HG03103 (cell line): ENCODE measurements around the gene ZNF77.
"Not testable (repeated sequence)": the region's sequence is repeated elsewhere in the genome, so short reads cannot be mapped to it uniquely, and the experiment has no call there.

Source experiments
- ATAC-seq: cut with Tn5 transposase; IDR thresholded peaks from one replicate; pipeline ENCODE4 v1.9.1; 2021; ENCODE audit warnings: low read depth; ENCODE audit not compliant: unreplicated experiment

ZNF77 gene

DNA sequence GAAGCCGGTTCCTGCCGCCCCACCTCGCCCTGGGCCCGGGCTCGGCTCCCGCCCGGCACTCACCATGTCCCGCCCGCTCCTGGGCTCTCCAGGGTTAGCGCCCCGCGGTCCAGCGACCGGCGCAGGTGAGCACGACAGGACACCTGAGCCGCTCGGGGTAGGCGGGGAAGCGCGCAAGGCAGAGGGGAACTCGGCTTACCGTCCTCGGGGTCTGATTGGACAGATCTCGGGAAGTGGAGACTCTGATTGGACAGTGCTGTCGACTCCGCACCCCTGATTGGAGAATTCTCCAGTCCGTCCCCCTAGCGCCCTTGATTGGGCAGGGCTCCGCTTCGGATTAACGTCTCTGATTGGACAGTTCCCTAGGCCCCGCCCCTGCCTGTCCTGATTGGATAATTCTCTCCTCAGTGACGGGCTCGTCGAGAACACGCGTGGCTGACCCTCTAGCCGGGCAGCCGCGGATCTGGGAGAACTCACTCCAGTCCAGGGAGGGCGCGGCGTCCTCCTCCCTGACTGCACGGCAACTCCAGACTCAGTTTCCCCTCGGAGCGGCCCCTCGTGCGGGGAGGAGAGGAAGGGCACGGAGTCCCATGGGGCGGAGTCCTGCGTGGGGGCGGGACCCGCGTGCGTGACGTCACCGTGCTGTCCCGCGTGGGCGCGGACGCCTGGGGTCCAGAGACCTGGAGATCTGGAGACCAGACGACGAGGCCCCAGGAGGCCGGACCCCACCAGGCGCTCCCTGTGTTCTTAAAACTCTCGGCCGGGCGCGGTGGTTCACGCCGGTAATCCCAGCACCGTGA, at the start of gene ZNF77:
Gene ZNF77 (minus strand): TSS at position 197 of the 800 bp plus-strand sequence. CDS start 131 bp downstream, at position 66.
- peak; percentile 89 for ATAC-seq

- no peak for ATAC-seq
These were observed 48.8 kb upstream of the ZNF77 start for GRCh38 chr19:2993579-2993978.

GRCh38 chr19:2992958-2993357, 48.2 kb upstream of the ZNF77 start:
- ATAC-seq: no peak

DNA sequence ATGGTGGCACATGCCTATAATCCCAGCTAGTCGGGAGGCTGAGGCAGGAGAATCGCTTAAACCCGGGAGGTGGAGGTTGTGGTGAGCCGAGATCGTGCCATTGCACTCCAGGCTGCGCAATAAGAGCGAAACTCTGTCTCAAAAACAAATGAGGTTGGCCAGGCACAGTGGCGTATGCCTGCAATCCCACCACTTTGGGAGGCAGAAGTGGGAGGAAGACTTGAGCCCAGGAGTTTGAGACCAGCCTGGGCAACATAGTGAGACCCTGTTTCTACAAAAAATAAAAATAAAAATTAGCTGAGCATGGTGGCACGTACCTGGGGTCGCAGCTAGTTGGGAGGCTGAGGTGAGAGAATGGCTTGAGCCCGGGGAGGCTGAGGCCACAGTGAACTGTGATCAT, 47.6 kb upstream of the ZNF77 start:
- not testable (repeated sequence) for ATAC-seq

GRCh38 chr19:2989236-2989946, 44.6 kb upstream of the ZNF77 start:
- no peak for ATAC-seq

GRCh38 chr19:2988568-2988967, 43.8 kb upstream of the ZNF77 start:
- ATAC-seq: no peak

DNA sequence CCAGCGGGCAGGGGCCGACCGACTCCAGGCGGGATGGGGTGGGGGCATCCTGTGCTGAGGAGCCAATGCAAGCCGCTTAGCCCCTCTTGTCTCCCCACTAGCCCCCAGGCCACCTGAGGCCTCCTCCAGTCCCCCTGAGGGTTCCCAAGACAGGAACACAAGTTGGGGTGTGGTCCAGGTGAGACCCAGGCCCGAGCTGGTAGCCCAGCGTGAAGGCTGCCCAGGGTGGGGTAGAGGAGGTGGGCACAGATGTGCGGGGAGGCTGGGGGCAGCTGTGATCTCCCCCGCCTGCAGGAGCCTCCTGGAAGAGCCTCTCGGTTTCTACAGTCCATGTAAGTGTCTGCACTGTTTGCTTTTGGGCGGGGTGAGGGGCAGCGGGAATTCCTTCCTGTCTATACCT, 43.0 kb upstream of the ZNF77 start:
- ATAC-seq: no peak

GRCh38 chr19:2986951-2987524, 42.3 kb upstream of the ZNF77 start:
- no peak for ATAC-seq

DNA sequence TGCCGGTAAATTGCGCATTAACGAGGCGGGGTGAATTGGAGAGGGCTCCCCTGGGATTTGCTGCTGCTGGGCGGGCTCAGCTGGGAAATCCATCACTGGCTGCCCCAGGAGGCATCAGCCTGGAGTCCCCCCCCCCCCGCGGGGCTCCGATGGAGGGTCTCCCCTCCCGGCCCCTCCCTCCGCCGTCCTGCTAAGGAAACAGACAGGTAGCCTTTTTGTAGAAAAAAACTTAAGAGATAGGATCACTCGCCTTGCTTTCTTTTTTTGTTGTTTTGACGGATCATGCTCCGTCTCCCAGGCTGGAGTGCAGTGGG, 39.4 kb upstream of the ZNF77 start:
- ATAC-seq: no peak

DNA sequence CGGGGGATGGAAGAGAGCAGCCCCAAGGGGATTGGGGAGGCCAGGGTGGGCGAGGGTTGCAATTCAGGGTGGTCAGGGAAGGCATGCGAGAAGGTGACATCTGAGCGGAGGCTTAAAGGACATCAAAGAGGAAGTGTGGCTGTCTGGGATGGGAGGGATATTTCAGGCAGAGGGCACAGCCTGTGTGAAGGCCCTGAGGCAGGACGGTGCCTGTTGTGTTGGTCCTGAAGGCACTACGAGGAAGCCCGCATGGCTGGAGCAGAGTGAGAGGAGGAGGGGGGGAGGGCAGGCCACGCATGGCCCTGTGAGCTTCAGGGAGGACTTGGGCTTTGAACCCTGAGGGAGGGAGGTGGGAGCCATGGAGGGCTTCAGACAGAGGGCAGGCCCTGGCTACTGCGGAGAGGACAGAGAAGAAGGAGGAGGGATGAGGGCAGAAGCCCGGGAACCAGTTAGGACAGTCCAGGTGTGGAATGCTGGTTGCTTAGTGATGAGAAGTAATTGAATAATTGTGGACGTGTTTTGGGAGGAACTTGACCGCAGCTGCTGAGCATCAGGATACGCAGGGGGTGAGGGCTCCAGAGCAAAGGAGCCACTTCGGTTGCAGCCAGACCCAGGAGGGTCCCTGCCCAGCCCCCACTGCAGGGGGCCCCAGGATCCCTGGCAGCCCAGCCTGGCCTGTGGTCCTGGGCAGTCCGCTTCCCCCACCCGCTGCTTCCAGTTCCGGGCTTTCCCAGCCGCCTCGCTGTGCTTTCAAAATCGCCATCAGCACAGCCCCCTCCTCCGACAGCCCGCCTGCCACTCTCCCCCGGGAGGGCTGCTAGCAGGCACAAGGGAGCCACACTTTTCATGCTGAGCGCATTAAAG, 38.8 kb upstream of the ZNF77 start:
- ATAC-seq: no peak

DNA sequence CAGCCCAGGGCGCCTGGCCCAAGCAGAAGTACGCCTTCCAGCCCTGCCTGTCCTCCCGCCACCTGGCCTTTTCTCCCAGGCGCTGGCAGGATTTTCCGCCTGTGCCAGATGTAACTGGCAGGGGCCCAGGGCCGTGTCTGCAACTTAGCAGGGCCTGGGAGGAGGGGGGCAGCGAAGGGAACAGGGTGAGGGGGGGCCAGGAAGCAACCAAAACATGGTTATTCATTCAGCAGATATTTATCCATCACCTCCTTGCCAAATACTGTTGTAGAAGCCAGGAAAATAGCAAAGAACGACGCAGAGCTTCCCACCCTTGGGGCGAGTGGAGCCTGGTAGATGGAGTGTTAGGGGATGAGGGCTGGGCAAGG, 38.2 kb upstream of the ZNF77 start:
- no peak for ATAC-seq

GRCh38 chr19:2982561-2982960, 37.8 kb upstream of the ZNF77 start:
- ATAC-seq: no peak

GRCh38 chr19:2981898-2982297, 37.1 kb upstream of the ZNF77 start:
- no peak for ATAC-seq

- no peak for ATAC-seq
These were observed 34.0 kb upstream of the ZNF77 start for GRCh38 chr19:2978772-2979171.

DNA sequence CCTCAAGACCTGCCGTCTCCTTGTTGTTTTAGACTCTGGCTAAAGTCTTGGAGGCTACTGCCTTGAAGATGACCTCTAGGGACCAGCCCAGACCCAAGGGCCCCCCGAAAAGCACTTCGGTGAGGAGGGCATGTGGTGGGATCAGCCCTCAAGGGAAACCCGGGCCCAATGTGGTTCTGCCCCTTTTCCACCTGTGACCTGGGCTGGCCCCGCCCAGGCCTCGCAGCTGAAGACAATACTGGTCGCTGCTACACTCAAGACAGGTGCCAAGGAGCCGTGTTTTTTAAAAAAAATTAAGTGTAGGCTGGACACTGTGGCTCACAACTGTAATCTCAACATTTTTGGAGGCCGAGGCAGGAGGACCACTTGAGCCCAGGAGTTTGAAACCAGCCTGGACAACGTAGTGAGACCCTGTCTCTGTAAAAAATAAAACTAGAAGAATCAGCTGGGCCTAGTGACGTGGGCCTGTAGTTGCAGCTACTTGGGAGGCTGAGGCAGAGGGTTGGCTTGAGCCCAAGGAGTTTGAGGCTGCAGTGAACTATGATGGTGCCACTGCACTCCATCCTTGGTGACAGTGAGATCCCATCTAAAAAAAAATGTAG, 33.5 kb upstream of the ZNF77 start:
- no peak for ATAC-seq

DNA sequence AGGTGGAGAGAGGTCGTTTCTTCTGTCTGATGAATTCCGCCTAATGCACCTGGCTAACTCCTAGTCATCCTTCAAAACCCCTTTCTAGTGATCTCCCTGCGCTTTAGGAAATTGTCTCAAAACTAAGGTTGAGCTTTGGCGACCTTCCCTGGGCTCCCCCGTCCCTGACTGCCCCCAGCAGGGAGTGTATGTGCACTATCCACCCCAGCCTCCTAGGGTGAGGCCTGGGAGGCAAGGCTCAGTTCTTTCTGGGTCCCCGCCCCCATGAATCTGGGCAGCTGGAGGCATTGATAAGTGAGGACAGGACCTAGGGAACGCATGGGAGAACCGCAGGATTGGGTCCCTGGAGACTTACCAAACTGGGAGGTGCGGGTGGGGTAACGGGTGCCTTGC, 33.0 kb upstream of the ZNF77 start:
- ATAC-seq: no peak

- ATAC-seq: peak; percentile 90
These were observed 32.4 kb upstream of the ZNF77 start, which contains the start of gene TLE6 for GRCh38 chr19:2977001-2977745. Gene TLE6 (plus strand): TSS chr19:2977564. CDS start chr19:2978234, 670 bp downstream.

GRCh38 chr19:2976609-2977000, 31.8 kb upstream of the ZNF77 start:
- no peak for ATAC-seq

DNA sequence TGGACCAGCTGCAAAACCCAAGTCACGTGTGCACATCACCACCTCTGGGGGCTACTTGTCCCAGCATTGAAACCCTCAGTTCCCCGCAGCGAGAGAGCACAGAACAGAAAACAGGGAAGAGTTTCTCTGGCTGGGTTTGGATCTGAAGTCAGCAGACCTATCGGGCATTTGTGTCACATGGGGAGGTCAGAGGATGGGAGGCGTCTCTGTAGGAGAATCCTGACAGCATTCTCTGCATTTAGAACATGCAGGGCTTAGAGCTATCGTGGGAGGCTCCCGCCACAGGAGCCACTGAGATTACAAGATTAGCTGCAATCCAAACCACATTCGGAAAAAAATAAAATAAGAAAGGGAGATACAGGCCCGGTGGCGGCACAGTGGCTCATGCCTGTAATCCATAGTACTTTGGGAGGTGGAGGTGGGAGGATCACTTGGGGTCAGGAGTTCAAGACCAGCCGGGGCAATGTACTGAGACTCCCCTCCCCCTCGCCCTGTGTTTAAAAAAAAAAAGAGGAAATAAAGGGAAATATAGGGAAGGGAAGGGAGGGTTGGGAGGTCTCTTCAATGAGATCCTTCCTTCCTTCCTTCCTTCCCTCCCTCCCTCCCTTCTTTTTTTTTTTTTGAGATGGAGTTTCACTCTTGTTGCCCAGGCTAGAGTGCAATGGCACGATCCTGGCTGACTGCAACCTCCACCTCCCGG, 29.7 kb upstream of the ZNF77 start:
- no peak for ATAC-seq
